GM06990 (cell line): Measurements from ENCODE around the gene MRPL12.

Experiments
- DNase-seq: peaks from one replicate; pipeline ENCODE4 v3.0.0-alpha.2; 2011; ENCODE audit not compliant: insufficient read length; ENCODE audit errors: extremely low read depth
- H3K27me3 ChIP-seq: replicated peaks from 2 replicates; pipeline ENCODE4 v1.6.0; 2011; ENCODE audit warnings: low read length; ENCODE audit not compliant: control insufficient read depth, insufficient read depth
- H3K36me3 ChIP-seq: 2 replicates; pipeline ENCODE4 v1.5.1; 2011; ENCODE audit warnings: low read length; ENCODE audit not compliant: control insufficient read depth, insufficient read depth
- H3K4me3 ChIP-seq: replicated peaks from 2 replicates; pipeline ENCODE4 v1.5.1; 2011; ENCODE audit warnings: low read depth, mild to moderate bottlenecking, control low read depth, low read length
- TF ChIP-seq, protein P1 (sequence below): IDR thresholded peaks from 2 replicates; pipeline ENCODE4 v1.5.1; 2011; ENCODE audit warnings: low read length, control low read depth, mild to moderate bottlenecking, inconsistent platforms; ENCODE audit not compliant: insufficient read depth, poor library complexity, severe bottlenecking

MRPL12 gene

DNA sequence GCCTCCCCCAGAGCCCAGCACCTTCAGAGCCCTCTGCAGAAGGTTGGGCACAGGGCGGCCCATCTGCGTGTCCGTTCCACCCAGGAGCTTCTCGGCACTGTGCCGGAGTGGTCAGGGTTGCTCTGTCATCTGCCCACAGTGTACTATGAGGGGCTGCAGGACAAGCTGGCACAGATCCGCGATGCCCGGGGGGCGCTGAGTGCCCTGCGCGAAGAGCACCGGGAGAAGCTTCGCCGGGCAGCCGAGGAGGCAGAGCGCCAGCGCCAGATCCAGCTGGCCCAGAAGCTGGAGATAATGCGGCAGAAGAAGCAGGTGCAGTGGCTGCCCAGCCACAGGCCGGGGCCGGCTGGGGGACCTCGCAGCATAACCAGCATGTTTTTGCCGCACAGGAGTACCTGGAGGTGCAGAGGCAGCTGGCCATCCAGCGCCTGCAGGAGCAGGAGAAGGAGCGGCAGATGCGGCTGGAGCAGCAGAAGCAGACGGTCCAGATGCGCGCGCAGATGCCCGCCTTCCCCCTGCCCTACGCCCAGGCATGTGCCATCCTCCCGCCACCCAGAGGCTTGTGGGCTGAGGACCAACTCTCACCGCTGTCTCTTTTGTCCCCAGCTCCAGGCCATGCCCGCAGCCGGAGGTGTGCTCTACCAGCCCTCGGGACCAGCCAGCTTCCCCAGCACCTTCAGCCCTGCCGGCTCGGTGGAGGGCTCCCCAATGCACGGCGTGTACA, 6.8 kb upstream of the MRPL12 start:
- peaks cover 56% of the 10 kb centered on the region for H3K36me3 ChIP-seq
- H3K4me3 ChIP-seq: no peak overlapping the region
- TF ChIP-seq, protein P1, sequence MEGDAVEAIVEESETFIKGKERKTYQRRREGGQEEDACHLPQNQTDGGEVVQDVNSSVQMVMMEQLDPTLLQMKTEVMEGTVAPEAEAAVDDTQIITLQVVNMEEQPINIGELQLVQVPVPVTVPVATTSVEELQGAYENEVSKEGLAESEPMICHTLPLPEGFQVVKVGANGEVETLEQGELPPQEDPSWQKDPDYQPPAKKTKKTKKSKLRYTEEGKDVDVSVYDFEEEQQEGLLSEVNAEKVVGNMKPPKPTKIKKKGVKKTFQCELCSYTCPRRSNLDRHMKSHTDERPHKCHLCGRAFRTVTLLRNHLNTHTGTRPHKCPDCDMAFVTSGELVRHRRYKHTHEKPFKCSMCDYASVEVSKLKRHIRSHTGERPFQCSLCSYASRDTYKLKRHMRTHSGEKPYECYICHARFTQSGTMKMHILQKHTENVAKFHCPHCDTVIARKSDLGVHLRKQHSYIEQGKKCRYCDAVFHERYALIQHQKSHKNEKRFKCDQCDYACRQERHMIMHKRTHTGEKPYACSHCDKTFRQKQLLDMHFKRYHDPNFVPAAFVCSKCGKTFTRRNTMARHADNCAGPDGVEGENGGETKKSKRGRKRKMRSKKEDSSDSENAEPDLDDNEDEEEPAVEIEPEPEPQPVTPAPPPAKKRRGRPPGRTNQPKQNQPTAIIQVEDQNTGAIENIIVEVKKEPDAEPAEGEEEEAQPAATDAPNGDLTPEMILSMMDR: no peak

DNA sequence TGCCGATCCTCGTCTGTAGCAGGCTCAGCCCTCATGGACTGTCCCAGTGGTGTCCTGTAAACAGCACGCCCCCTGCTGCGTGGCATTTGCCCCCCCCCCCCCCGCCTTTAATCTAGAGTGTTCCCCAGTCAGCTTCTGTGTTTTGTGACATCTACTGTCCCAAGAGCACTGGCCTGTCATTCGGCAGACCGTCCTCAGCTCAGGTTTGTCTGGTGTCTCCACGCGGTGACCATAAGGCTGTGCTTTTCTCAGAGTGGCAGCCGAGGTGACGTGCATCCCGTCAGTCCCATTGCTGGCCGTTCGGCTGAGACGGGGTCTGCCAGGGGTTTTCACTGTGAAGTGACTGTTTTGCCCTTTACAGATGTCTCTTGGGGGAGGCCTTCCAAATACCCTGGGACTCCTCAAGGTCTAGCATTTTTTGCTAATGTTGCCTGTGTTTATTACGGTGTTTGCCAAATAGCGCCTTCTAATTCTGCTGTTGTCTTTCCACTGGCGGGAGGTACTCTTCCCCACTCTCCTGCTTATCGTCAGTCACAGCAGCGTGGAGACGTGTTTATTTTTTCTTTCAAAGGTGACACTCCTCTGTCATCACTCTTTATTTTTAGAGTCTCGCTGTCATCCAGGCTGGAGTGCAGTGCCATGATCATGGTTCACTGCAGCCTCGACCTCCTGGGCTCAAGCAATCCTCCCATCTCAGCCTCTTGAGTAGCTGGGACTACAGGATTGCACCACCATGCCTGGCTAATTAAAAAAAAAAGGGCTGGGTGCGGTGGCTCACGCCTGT, 5.7 kb upstream of the MRPL12 start:
- no peak overlapping the region for H3K4me3 ChIP-seq
- no peak for DNase-seq
- peaks cover 52% of the 10 kb centered on the region for H3K36me3 ChIP-seq
- H3K27me3 ChIP-seq: no peaks in the 10 kb centered on the region
- TF ChIP-seq, protein P1: no peak

More for the DNA sequence above, 6.8 kb upstream of the MRPL12 start:
- no peak for DNase-seq
- H3K27me3 ChIP-seq: no peaks in the 10 kb centered on the region

DNA sequence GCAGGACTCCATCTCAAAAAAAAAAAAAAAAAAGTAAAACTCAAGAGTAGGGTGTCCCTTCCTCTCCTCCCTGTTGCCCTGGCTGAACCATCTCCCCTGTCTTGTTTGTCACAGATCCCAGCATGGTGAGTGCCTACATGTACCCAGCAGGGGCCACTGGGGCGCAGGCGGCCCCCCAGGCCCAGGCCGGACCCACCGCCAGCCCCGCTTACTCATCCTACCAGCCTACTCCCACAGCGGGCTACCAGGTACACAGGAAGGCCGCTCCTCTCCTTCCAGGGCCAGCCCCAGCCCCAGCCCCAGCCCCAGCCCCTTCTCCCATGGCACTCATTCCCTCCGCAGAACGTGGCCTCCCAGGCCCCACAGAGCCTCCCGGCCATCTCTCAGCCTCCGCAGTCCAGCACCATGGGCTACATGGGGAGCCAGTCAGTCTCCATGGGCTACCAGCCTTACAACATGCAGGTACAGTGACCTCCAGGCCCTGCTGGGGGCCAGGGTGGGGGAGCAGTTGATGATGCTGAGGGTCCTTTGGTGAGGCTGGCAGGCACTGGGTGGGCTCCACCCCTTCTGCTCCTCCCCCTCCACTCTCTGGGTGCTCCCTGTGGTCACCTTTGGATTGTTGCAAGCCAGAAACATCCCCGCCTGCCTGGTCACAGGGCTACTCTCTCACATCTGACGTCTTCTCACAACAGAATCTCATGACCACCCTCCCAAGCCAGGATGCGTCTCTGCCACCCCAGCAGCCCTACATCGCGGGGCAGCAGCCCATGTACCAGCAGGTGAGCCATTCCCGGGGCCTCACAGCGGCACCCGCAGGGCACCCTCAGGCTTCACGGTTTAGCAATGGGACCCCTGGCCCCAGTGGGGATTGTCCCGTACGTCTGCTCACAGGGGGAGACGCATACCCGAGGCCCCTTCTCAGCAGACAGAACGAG, 2.5 kb upstream of the MRPL12 start:
- DNase-seq: no peak
- Histone ChIP-seq H3K27me3 (no peaks in the 10 kb centered on the region), H3K36me3 (peaks cover 38% of the 10 kb centered on the region), H3K4me3 (no peak overlapping the region; the same call in 1 of the 2 replicates)
- TF ChIP-seq, protein P1: no peak

DNA sequence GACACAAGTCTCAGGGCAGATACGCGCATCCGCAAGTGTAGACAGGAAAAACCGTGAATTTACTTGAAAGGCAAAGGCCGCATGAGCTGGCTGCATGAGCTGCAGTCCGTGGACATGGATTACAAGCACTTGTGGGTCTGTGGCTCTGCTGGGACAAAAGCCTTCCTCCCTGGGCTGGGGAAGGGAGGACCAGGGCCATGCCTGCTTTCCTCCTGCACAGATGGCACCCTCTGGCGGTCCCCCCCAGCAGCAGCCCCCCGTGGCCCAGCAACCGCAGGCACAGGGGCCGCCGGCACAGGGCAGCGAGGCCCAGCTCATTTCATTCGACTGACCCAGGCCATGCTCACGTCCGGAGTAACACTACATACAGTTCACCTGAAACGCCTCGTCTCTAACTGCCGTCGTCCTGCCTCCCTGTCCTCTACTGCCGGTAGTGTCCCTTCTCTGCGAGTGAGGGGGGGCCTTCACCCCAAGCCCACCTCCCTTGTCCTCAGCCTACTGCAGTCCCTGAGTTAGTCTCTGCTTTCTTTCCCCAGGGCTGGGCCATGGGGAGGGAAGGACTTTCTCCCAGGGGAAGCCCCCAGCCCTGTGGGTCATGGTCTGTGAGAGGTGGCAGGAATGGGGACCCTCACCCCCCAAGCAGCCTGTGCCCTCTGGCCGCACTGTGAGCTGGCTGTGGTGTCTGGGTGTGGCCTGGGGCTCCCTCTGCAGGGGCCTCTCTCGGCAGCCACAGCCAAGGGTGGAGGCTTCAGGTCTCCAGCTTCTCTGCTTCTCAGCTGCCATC, 1.7 kb upstream of the MRPL12 start:
- no peak for DNase-seq
- Histone ChIP-seq H3K27me3 (no peaks in the 10 kb centered on the region), H3K36me3 (peaks cover 34% of the 10 kb centered on the region), H3K4me3 (peak overlapping the region; percentile 82)
- TF ChIP-seq, protein P1: peak; percentile 30
